ENCODE results near the gene SH3YL1. TPM values are rescaled to one million over a fixed set of nuclear protein-coding genes. Genes with fewer than 3 reads are reported as not detected.

Gene SH3YL1
- total and polyA plus RNA-seq, 2 of the 4 experiments (the other 2 are of a cell fraction) = 18.1 to 21.2 TPM

- Histone ChIP-seq H3K9me1 (ENCODE audit: insufficient read depth, low read length) (peaks cover 4% of the 10 kb centered on the region), H2AFZ (replicated peaks; ENCODE audit: low read length, poor library complexity) (no peak overlapping the region)
- no peak for DNase-seq
Measured at GRCh38 chr2:233030-233429, 30.8 kb downstream of the SH3YL1 start.

More at GRCh38 chr2:233030-233429, 30.8 kb downstream of the SH3YL1 start:
- H3K23ac ChIP-seq (ENCODE audit: low read depth, low read length) = no peak overlapping the region
- no peaks in the 10 kb centered on the region for H3K9me3 ChIP-seq (ENCODE audit: control insufficient read depth, insufficient read depth, low read length)
- no peak overlapping the region for H3K4me3 ChIP-seq (ENCODE audit: insufficient read depth, low read depth, low read length)
- H2BK15ac ChIP-seq (ENCODE audit: low read depth, low read length) = no peak overlapping the region
- H3K4me1 ChIP-seq (ENCODE audit: control insufficient read depth, insufficient read depth, low read length) = no peaks in the 10 kb centered on the region
- H3K9ac ChIP-seq (ENCODE audit: low read depth, low read length) = no peak overlapping the region
- H3K56ac ChIP-seq (ENCODE audit: extremely low read depth, insufficient read depth, low read length) = no peak overlapping the region
- dilution Hi-C loops (cut with HindIII; ENCODE audit: low sequenced_read_pairs, unreplicated experiment) (no loop called here), intact Hi-C loops (cut with micrococcal nuclease) (no loop called here), in situ Hi-C loops (cut with MboI; ENCODE audit: low sequenced_read_pairs) (no loop called here)
- no peak overlapping the region for H4K8ac ChIP-seq (ENCODE audit: low read depth in 2 of 2, low read length in 2 of 2)
- H2AK5ac ChIP-seq (ENCODE audit: low read depth, low read length) = no peak overlapping the region
- no peak overlapping the region for H3K14ac ChIP-seq (replicated peaks; ENCODE audit: low read depth, low read length)
- no peak overlapping the region for H3K18ac ChIP-seq (ENCODE audit: low read depth, low read length)
- TF ChIP-seq RAD21 (IDR thresholded peaks at IDR 0.05; ENCODE audit: low read length) = no peak
- TF ChIP-seq BHLHE40 (IDR thresholded peaks at IDR 0.05; ENCODE audit: low read depth, low read length) = no peak
- no peak for TF ChIP-seq FOS (IDR thresholded peaks at IDR 0.05; ENCODE audit: low read depth, low read length)
- no peak for TF ChIP-seq MAZ (IDR thresholded peaks at IDR 0.05; ENCODE audit: borderline replicate concordance, low read depth, low read length)
- no peak for TF ChIP-seq ELK1 (IDR thresholded peaks at IDR 0.05; ENCODE audit: borderline replicate concordance, low read depth, low read length)
- TF ChIP-seq USF2 (IDR thresholded peaks at IDR 0.05; ENCODE audit: low read depth, low read length) = no peak
- TF ChIP-seq NFE2L2 (IDR thresholded peaks at IDR 0.05; ENCODE audit: low read depth, low read length) = no peak
- no peak for TF ChIP-seq SMC3 (IDR thresholded peaks at IDR 0.05; ENCODE audit: low read depth, low read length)
- TF ChIP-seq MXI1 (IDR thresholded peaks at IDR 0.05; ENCODE audit: borderline replicate concordance, low read depth, low read length) = no peak
- TF ChIP-seq CEBPB (IDR thresholded peaks at IDR 0.05; ENCODE audit: low read depth, low read length) = no peak
- no peak for TF ChIP-seq MAFK (IDR thresholded peaks at IDR 0.05; ENCODE audit: low read depth, low read length)
- TF ChIP-seq RFX5 (IDR thresholded peaks at IDR 0.05; ENCODE audit: low read depth, low read length) = no peak
- no peak for TF ChIP-seq CTCF (conservative IDR thresholded peaks at IDR 0.05; ENCODE audit: low read depth, low read length)
- TF ChIP-seq POLR2A (IDR thresholded peaks at IDR 0.05; ENCODE audit: low read depth, low read length) = no peak
- H3K4ac ChIP-seq (ENCODE audit: low read depth, low read length) = no peak overlapping the region
- no peak overlapping the region for H2AK9ac ChIP-seq (replicated peaks; ENCODE audit: low read depth, low read length, poor library complexity)
- H3K27ac ChIP-seq (ENCODE audit: insufficient read depth, low read length) = no peak overlapping the region
- H4K20me1 ChIP-seq (ENCODE audit: insufficient read depth, low read length) = no peaks in the 10 kb centered on the region
- WGBS, 2 experiments (ENCODE audit: extremely low coverage in 2 of 2, insufficient read length in 1 of 2) = no CpG with 5 or more reads among the region's 7 CpGs
- POLR2A ChIA-PET (ENCODE audit: unreplicated experiment) = no interaction called here
- H2BK20ac ChIP-seq (ENCODE audit: low read depth, low read length) = no peak overlapping the region
- H4K91ac ChIP-seq (ENCODE audit: insufficient read depth, low read depth, low read length) = no peak overlapping the region
- H2BK5ac ChIP-seq (ENCODE audit: low read depth, low read length, poor library complexity, severe bottlenecking) = no peak overlapping the region
- CTCF ChIA-PET = no interaction called here
- H3K79me1 ChIP-seq (ENCODE audit: low read depth in 1 of 2, low read length in 2 of 2) = no peaks in the 10 kb centered on the region
- no peak overlapping the region for H2BK120ac ChIP-seq (ENCODE audit: low read depth, low read length)
- ATAC-seq (ENCODE audit: low read depth) = no peak
- H4K5ac ChIP-seq (ENCODE audit: low read depth, low read length) = no peak overlapping the region
- peaks cover 3% of the 10 kb centered on the region; the same call in 1 of the 2 replicates for H3K36me3 ChIP-seq (ENCODE audit: control insufficient read depth, insufficient read depth, low read length)
- H3K4me2 ChIP-seq (ENCODE audit: low read depth, low read length) = no peak overlapping the region
- no TSS peak for BruUV-seq (replicated peaks)
- H3K27me3 ChIP-seq (ENCODE audit: control insufficient read depth, insufficient read depth, low read length) = no peaks in the 10 kb centered on the region

Data from IMR-90 (cell line).